OCI-LY7 (cell line): ENCODE data around the gene LCN6. TPM values are rescaled to one million over a fixed set of nuclear protein-coding genes. Genes with fewer than 3 reads are reported as not detected.
"Not testable (repeated sequence)": the region's sequence is repeated elsewhere in the genome, so short reads cannot be mapped to it uniquely, and the experiment has no call there.

ENCODE experiments used
- BruUV-seq: library from RNA; stranded (reverse); fragments of 400-500 nt; replicated peaks from 2 replicates; lab custom pipeline; 2021; lab: Mats Ljungman, UMichigan
- CTCF ChIA-PET: fragments of 300-600 bp; sonication (Branson Sonifier 250); formaldehyde crosslinking; loops from one replicate; lab custom pipeline; 2022; ENCODE audit warnings: antibody characterized with exemption; ENCODE audit not compliant: unreplicated experiment; lab: Charles Lee
- POLR2A ChIA-PET: fragments of 300-600 bp; sonication (Branson Sonifier 250); formaldehyde crosslinking; loops from one replicate; lab custom pipeline; 2022; ENCODE audit warnings: antibody characterized with exemption; lab: Charles Lee
- DNase-seq: peaks from one replicate; pipeline ENCODE4 v3.0.0-alpha.2; 2015; ENCODE audit warnings: low spot score
- H2AFZ ChIP-seq: fragments of 200-600 bp; sonication (generic), shearing (Covaris generic); 2 replicates; pipeline ENCODE4 v1.6.1; 2014; ENCODE audit warnings: mild to moderate bottlenecking, antibody characterized with exemption, low read length, moderate library complexity
- H3K27ac ChIP-seq: fragments of 200-600 bp; sonication (generic); 2 replicates; pipeline ENCODE4 v1.5.1; 2014; ENCODE audit warnings: mixed run types, low read depth, mild to moderate bottlenecking, moderate library complexity, low read length, inconsistent platforms; ENCODE audit not compliant: poor library complexity, severe bottlenecking
- H3K36me3 ChIP-seq: fragments of 200-600 bp; sonication (generic); 2 replicates; pipeline ENCODE4 v1.6.1; 2014; ENCODE audit warnings: mild to moderate bottlenecking, antibody characterized with exemption, low read length, moderate library complexity, mixed read lengths; ENCODE audit not compliant: insufficient read depth
- H3K4me1 ChIP-seq: fragments of 200-600 bp; sonication (generic); 2 replicates; pipeline ENCODE4 v1.5.1; 2014; ENCODE audit warnings: mild to moderate bottlenecking, low read length; ENCODE audit not compliant: insufficient read depth, poor library complexity, severe bottlenecking
- H3K4me2 ChIP-seq: fragments of 200-600 bp; sonication (generic); 2 replicates; pipeline ENCODE4 v1.6.1; 2014; ENCODE audit warnings: mild to moderate bottlenecking, low read length
- H3K4me3 ChIP-seq: fragments of 200-600 bp; sonication (generic); 2 replicates; pipeline ENCODE4 v1.5.1; 2014; ENCODE audit warnings: mild to moderate bottlenecking, low read depth, low read length; ENCODE audit not compliant: poor library complexity, severe bottlenecking
- H3K79me2 ChIP-seq: fragments of 200-600 bp; sonication (generic); 2 replicates; pipeline ENCODE4 v1.6.1; 2016; ENCODE audit warnings: low read depth, mild to moderate bottlenecking, low read length, moderate library complexity, mixed read lengths; ENCODE audit not compliant: insufficient read depth
- H3K9me2 ChIP-seq: fragments of 200-600 bp; sonication (generic); 2 replicates; pipeline ENCODE4 v1.6.1; 2016; ENCODE audit warnings: mild to moderate bottlenecking, low read length, mixed read lengths; ENCODE audit not compliant: insufficient read depth
- H3K9me3 ChIP-seq: fragments of 200-600 bp; sonication (generic); 2 replicates; pipeline ENCODE4 v1.6.1; 2014; ENCODE audit warnings: mild to moderate bottlenecking, mixed run types, low read length, mixed read lengths
- H4K20me1 ChIP-seq: fragments of 200-600 bp; sonication (generic); 2 replicates; pipeline ENCODE4 v1.6.1; 2014; ENCODE audit warnings: mild to moderate bottlenecking, antibody characterized with exemption, low read length, moderate library complexity, mixed read lengths; ENCODE audit not compliant: insufficient read depth
- CTCF ChIP-seq: fragments of 200-600 bp; sonication (generic); conservative IDR thresholded peaks from 2 replicates; pipeline ENCODE4 v1.5.1; 2014; ENCODE audit warnings: mild to moderate bottlenecking, antibody characterized with exemption, low read length, moderate library complexity, mixed read lengths
- EZH2phosphoT487 ChIP-seq: fragments of 200-600 bp; sonication (generic); IDR thresholded peaks from 2 replicates; pipeline ENCODE4 v1.6.1; 2018; ENCODE audit warnings: low read depth, borderline replicate concordance, mild to moderate bottlenecking, mixed run types, antibody characterized with exemption, low read length, moderate library complexity, mixed read lengths
- intact Hi-C: fragments of 100-400 bp; cut with micrococcal nuclease; formaldehyde crosslinking; loops from one replicate; pipeline ENCODE4 v1.10.0; 2022; ENCODE audit not compliant: unreplicated experiment
- total RNA-seq, 2 experiments: library from RNA; depleted of rRNA in 1 of 2; stranded (reverse); fragments of >200 nt in 1 of 2; shearing (Covaris generic) in 1 of 2; gene quantifications; 2 replicates each; pipeline ENCODE4 v1.2.3, GENCODE V29; 2014 to 2022

Gene LCN6
- total RNA-seq, 2 experiments from 2014 or later, result not detected

DNA sequence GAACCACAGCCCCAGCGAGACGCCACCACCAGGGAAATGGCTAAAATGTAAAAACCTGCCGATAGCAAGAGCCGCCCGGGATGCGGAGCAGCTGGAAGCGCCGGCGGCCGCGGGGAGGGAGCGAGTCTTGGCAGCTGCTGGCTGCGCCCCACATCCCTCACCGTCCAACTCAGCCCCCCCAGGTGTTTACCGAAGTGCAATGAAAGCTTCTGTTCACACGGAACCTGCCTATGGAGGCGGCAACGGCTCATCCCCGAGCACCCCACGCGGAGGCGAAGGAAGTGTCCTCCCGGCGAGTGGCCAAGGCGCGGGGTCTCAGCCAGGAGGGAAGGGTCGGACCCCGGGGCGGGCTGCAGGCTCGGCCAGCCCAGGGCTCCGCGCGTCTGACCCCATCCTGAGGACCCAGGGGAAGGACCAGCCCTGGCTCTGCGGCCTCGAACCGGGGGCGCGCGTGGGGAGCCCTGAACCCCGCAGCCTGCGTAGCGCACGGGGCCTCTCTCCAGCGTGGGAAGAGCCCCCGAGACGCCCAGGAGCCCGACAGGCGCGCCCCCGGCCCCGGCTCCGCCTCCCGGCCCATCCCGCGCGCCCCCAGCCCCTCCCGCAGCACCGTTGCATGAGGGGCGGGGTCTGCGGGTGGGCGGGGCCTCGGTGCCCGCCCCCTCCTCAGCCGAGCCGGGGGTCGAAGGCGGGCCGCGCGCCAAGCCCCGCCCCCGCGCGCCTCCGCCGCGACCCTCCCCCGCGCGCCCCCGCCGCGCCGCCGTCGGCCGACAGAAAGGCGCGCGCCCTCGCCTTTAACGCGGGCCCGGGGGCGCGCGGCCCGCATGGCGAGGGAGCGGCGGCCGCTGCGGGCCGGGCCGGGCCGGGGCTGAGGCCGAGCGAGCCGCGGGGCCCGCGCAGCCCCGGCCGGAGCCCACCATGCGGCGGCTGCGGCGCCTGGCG lies 36.3 kb downstream of the LCN6 start, which contains the start of gene DIPK1B:
DIPK1B (plus strand) TSS at position 822 of the 939 bp plus-strand sequence; CDS start at position 916, 94 bp downstream.
- Histone ChIP-seq H3K4me1 (peaks cover 9% of the 10 kb centered on the region), H3K9me3 (no peaks in the 10 kb centered on the region), H4K20me1 (no peaks in the 10 kb centered on the region), H2AFZ (no peak within 1 kb of the TSS), H3K9me2 (no peaks in the 10 kb centered on the region), H3K4me3 (peak within 1 kb of the TSS; percentile 77), H3K36me3 (no peaks in the 10 kb centered on the region), H3K27ac (no peak within 1 kb of the TSS), H3K79me2 (no peaks in the 10 kb centered on the region), H3K4me2 (peak within 1 kb of the TSS; percentile 74)
- no peak for TF ChIP-seq CTCF
- no peak for TF ChIP-seq EZH2phosphoT487
- POLR2A ChIA-PET, result no interaction called here
- CTCF ChIA-PET, result interaction anchor here (0.6 kb wide), 1 partner anchor 21 kb away, joined by 3 read pairs; no protein-coding TSS in a partner anchor
- intact Hi-C loops, result no loop called here
- BruUV-seq, result no TSS peak
- peak; percentile 62 for DNase-seq

DNA sequence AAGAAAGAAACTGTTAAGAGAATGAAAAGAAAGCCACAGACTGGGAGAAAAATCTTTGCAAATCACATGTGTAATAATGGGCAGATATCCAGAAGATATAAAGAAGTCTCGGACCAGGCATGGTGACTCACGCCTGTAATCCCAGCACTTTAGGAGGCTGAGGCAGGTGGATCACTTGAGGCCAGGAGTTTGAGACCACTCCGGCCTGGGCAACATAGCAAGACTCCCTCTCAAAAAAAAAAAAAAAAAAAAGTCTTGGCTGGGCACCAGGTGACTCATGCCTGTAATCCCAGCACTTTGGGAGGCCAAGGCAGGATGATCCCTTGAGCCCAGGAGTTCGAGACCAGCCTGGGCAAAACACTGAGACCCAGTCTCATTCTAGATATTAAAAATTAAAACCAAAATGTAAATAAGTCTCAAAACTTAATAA lies 37.1 kb downstream of the LCN6 start:
- H3K9me3 ChIP-seq, H3K79me2 ChIP-seq, H3K4me1 ChIP-seq, DNase-seq, POLR2A ChIA-PET, BruUV-seq, H4K20me1 ChIP-seq, CTCF ChIA-PET, H3K36me3 ChIP-seq, H3K4me2 ChIP-seq, H3K4me3 ChIP-seq, H3K27ac ChIP-seq, H2AFZ ChIP-seq, intact Hi-C loops, H3K9me2 ChIP-seq: not testable (repeated sequence)

DNA sequence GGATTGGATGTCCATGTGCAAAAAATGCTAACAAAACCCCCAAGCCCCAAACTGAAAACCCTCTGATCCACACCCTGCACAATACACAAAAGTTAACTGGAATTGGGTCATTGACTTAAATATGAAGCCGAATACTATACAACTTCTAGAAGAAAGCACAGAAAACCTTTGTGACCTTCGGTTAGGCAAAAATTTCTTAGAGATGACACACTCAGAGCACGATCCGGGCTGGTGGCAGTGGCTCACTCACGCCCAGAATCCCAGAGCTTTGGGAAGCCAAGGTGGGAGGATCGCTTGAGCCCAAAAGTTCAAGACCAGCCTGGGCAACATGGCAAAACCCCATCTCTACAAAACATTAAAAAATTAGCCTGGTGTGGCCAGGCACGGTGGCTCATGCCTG lies 37.8 kb downstream of the LCN6 start:
- H3K36me3 ChIP-seq, result no peaks in the 10 kb centered on the region
- peaks cover 9% of the 10 kb centered on the region for H3K4me1 ChIP-seq
- intact Hi-C loops, result no loop called here
- no peaks in the 10 kb centered on the region for H4K20me1 ChIP-seq
- no peaks in the 10 kb centered on the region for H3K9me3 ChIP-seq
- no peaks in the 10 kb centered on the region for H3K79me2 ChIP-seq
- BruUV-seq, result no TSS peak
- DNase-seq, result no peak
- no peak overlapping the region for H3K4me3 ChIP-seq
- POLR2A ChIA-PET, result no interaction called here
- TF ChIP-seq EZH2phosphoT487 (no peak), CTCF (no peak)
- no peak overlapping the region for H2AFZ ChIP-seq
- no peak overlapping the region for H3K27ac ChIP-seq
- H3K4me2 ChIP-seq, result no peak overlapping the region
- CTCF ChIA-PET, result no interaction called here
- no peaks in the 10 kb centered on the region for H3K9me2 ChIP-seq
